ENCODE results near the gene HSD17B11. TPM values are rescaled to one million over a fixed set of nuclear protein-coding genes. Genes with fewer than 3 reads are reported as not detected.
"Not testable (repeated sequence)": the region's sequence is repeated elsewhere in the genome, so short reads cannot be mapped to it uniquely, and the experiment has no call there.

The HSD17B11 gene
- total RNA-seq, 1 experiment from 2014 or later, result 8.8 TPM

GRCh38 chr4:87342872-87343271 is 48.1 kb downstream of the HSD17B11 start:
- Histone ChIP-seq H2BK15ac (ENCODE audit: low read depth, low read length) (no peak overlapping the region), H3T11ph (ENCODE audit: low read length) (no peak overlapping the region), H3K14ac (ENCODE audit: insufficient read depth, low read length) (no peak overlapping the region), H3K23ac (ENCODE audit: insufficient read length, low read depth, low read length) (no peak overlapping the region), H2BK5ac (ENCODE audit: insufficient read length, low read length) (no peak overlapping the region), H4K91ac (ENCODE audit: insufficient read length, low read depth, low read length) (no peak overlapping the region), H3K4me1 (ENCODE audit: insufficient read depth, low read length) (no peaks in the 10 kb centered on the region; the same call in 1 of the 2 replicates), H4K8ac (replicated peaks; ENCODE audit: insufficient read length, low read depth, low read length) (no peak overlapping the region), H2BK20ac (ENCODE audit: low read depth, low read length, poor library complexity, severe bottlenecking) (no peak overlapping the region), H3K79me2 (ENCODE audit: insufficient read depth, low read length) (no peaks in the 10 kb centered on the region), H3K4ac (ENCODE audit: low read depth, low read length) (no peak overlapping the region), H4K20me1 (ENCODE audit: control insufficient read depth, insufficient read depth, insufficient read length) (no peaks in the 10 kb centered on the region), H3K79me1 (ENCODE audit: insufficient read depth, low read depth, low read length, poor library complexity, severe bottlenecking) (no peaks in the 10 kb centered on the region), H4K5ac (ENCODE audit: insufficient read length, low read depth, low read length) (no peak overlapping the region), H3K18ac (ENCODE audit: insufficient read length, low read depth, low read length) (no peak overlapping the region), H3K23me2 (ENCODE audit: insufficient read length, low read depth, low read length, poor library complexity, severe bottlenecking) (no peaks in the 10 kb centered on the region), H3K9me3 (ENCODE audit: control insufficient read depth, low read depth, low read length) (no peaks in the 10 kb centered on the region), H3K4me2 (ENCODE audit: insufficient read depth, insufficient read length, low read length) (no peak overlapping the region), H2BK120ac (ENCODE audit: low read depth, low read length, poor library complexity, severe bottlenecking) (no peak overlapping the region), H2BK12ac (ENCODE audit: insufficient read length, low read depth, low read length) (no peak overlapping the region), H3K56ac (ENCODE audit: insufficient read length, low read depth, low read length) (no peak overlapping the region), H3K27me3 (ENCODE audit: insufficient read depth, low read length) (no peaks in the 10 kb centered on the region), H2AK5ac (ENCODE audit: insufficient read length, low read length) (no peak overlapping the region), H3K9ac (ENCODE audit: extremely low read depth, insufficient read length, low read length) (no peak overlapping the region), H3K27ac (ENCODE audit: insufficient read length, low read depth, low read length) (no peak overlapping the region), H2AFZ (ENCODE audit: low read length) (no peak overlapping the region)
- Mint-ChIP-seq H3K4me3 (no peak overlapping the region), H3K27me3 (ENCODE audit: low read depth) (no peaks in the 10 kb centered on the region), H3K9me3 (peaks cover 6 to 11% of the 10 kb centered on the region in 2 experiments; a peak in 3 of 5 replicates), H3K36me3 (ENCODE audit: insufficient read depth in 1 of 3, low read depth in 3 of 3) (peaks cover 8 to 31% (median 24%) of the 10 kb centered on the region in 3 experiments), H3K4me1 (peaks cover 2 to 4% of the 10 kb centered on the region in 2 experiments), H3K27ac (no peak overlapping the region)
- TF ChIP-seq, protein P1, sequence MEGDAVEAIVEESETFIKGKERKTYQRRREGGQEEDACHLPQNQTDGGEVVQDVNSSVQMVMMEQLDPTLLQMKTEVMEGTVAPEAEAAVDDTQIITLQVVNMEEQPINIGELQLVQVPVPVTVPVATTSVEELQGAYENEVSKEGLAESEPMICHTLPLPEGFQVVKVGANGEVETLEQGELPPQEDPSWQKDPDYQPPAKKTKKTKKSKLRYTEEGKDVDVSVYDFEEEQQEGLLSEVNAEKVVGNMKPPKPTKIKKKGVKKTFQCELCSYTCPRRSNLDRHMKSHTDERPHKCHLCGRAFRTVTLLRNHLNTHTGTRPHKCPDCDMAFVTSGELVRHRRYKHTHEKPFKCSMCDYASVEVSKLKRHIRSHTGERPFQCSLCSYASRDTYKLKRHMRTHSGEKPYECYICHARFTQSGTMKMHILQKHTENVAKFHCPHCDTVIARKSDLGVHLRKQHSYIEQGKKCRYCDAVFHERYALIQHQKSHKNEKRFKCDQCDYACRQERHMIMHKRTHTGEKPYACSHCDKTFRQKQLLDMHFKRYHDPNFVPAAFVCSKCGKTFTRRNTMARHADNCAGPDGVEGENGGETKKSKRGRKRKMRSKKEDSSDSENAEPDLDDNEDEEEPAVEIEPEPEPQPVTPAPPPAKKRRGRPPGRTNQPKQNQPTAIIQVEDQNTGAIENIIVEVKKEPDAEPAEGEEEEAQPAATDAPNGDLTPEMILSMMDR (conservative IDR thresholded peaks at IDR 0.05), result no peak
- no peak for DNase-seq
- no CpG with 5 or more reads among the region's 3 CpGs for WGBS (ENCODE audit: extremely low coverage, insufficient read length, low lambda C conversion rate)

- not testable (repeated sequence) for H3K79me2 ChIP-seq (ENCODE audit: insufficient read depth, low read length); H2BK120ac ChIP-seq (ENCODE audit: low read depth, low read length, poor library complexity, severe bottlenecking); H2BK12ac ChIP-seq (ENCODE audit: insufficient read length, low read depth, low read length); H4K91ac ChIP-seq (ENCODE audit: insufficient read length, low read depth, low read length); H3K4me2 ChIP-seq (ENCODE audit: insufficient read depth, insufficient read length, low read length); H3K23me2 ChIP-seq (ENCODE audit: insufficient read length, low read depth, low read length, poor library complexity, severe bottlenecking); H3K9me3 ChIP-seq (ENCODE audit: control insufficient read depth, low read depth, low read length); H3K27ac ChIP-seq (ENCODE audit: insufficient read length, low read depth, low read length); H2BK20ac ChIP-seq (ENCODE audit: low read depth, low read length, poor library complexity, severe bottlenecking); H3T11ph ChIP-seq (ENCODE audit: low read length); H3K18ac ChIP-seq (ENCODE audit: insufficient read length, low read depth, low read length); H3K4me1 Mint-ChIP-seq; H3K27me3 Mint-ChIP-seq (ENCODE audit: low read depth); H3K4me3 Mint-ChIP-seq; H3K56ac ChIP-seq (ENCODE audit: insufficient read length, low read depth, low read length); H3K23ac ChIP-seq (ENCODE audit: insufficient read length, low read depth, low read length); H3K9ac ChIP-seq (ENCODE audit: extremely low read depth, insufficient read length, low read length); H2AFZ ChIP-seq (ENCODE audit: low read length); H3K4ac ChIP-seq (ENCODE audit: low read depth, low read length); DNase-seq; H3K27me3 ChIP-seq (ENCODE audit: insufficient read depth, low read length); H4K8ac ChIP-seq (replicated peaks; ENCODE audit: insufficient read length, low read depth, low read length); H4K20me1 ChIP-seq (ENCODE audit: control insufficient read depth, insufficient read depth, insufficient read length); H3K27ac Mint-ChIP-seq; H2BK15ac ChIP-seq (ENCODE audit: low read depth, low read length); H3K14ac ChIP-seq (ENCODE audit: insufficient read depth, low read length); H2BK5ac ChIP-seq (ENCODE audit: insufficient read length, low read length); H2AK5ac ChIP-seq (ENCODE audit: insufficient read length, low read length); H3K4me1 ChIP-seq (ENCODE audit: insufficient read depth, low read length); H3K79me1 ChIP-seq (ENCODE audit: insufficient read depth, low read depth, low read length, poor library complexity, severe bottlenecking); H4K5ac ChIP-seq (ENCODE audit: insufficient read length, low read depth, low read length)
- no CpG with 5 or more reads among the region's 8 CpGs for WGBS (ENCODE audit: extremely low coverage, insufficient read length, low lambda C conversion rate)
- Mint-ChIP-seq H3K9me3 (peaks cover 6 to 11% of the 10 kb centered on the region in 2 experiments; a peak in 3 of 5 replicates), H3K36me3 (ENCODE audit: insufficient read depth in 1 of 3, low read depth in 3 of 3) (peaks cover 8 to 31% (median 24%) of the 10 kb centered on the region in 3 experiments)
These were observed 48.9 kb downstream of the HSD17B11 start for GRCh38 chr4:87341954-87342635.

Data from H9 (cell line).